T-helper 2 cell treated with Interferon-gamma antibody and Interleukin-4, amounts not matched to agents 100 ng/mL and 5 ng/mL, for 36 hours (primary cell): ENCODE data around the gene PAK1. TPM values are rescaled to one million over a fixed set of nuclear protein-coding genes. Genes with fewer than 3 reads are reported as not detected.

Source experiments
- intact Hi-C: fragments of 100-400 bp; cut with micrococcal nuclease; formaldehyde crosslinking; loops from one replicate; pipeline ENCODE4 v1.15.1; 2023
- total RNA-seq: library from RNA; stranded (reverse); gene quantifications from 2 replicates; pipeline ENCODE4 v1.2.3, GENCODE V29; 2022

Gene PAK1
- total RNA-seq, 1 donor from 2014 or later = 46.5 TPM

DNA sequence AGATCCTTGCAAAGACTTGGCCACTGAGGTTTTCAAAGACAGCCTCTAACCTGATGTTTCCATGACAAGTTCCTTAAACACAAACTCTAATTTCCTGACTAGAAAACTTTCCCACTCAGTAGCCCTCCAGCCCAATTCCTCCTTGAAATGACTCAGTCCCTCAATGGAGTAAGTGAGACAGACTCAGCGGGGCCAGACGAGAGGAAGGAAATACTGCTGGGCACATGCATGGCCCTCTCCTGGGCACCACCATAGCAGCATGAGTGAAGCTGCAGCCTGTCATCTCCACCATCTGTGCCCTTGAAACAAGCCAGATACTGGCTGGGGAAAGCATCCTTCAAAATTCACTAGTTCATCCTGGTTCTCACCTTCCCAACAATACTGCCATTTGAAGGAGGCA lies 96.2 kb downstream of the PAK1 start:
- intact Hi-C loops = no loop called here

GRCh38 chr11:77375107-77375506 lies 98.8 kb downstream of the PAK1 start:
- intact Hi-C loops = no loop called here

DNA sequence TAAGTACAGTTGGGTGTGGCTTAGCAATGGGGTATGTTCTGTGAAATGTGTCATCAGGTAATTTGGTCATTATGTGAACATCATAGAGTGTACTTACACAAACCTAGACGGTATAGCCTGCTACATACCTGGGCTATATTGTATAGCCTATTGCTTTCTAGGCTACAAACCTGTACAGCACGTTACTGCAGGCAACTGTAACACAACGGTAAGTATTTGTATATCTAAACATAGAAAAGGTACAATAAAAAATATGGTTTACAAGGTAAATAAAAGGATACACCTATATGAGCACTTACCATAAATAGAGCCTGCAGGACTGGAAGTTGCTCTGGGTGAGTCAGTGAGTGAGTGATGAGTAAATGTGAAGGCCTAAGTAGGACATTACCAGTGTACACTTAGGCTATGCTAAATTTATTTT lies 99.3 kb downstream of the PAK1 start:
- intact Hi-C loops = no loop called here

DNA sequence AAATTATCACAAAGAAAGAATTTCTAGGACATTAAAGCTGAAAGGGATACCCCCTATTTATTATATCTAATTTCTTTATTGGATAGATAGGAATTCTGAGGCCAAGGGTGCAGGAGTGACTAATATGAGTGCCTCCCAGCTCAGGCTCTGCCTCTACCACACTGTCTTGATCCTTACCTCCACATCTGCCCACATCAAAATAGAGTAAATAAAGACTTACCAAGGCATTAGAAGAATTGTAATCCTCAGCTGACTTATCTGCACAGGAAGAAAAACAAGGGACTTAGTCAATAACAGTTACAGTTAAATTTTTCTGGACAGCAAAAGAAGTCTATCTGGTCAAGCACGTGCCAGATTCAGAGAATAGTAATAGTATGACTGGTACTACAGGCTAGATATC lies 99.8 kb downstream of the PAK1 start:
- intact Hi-C loops = no loop called here

DNA sequence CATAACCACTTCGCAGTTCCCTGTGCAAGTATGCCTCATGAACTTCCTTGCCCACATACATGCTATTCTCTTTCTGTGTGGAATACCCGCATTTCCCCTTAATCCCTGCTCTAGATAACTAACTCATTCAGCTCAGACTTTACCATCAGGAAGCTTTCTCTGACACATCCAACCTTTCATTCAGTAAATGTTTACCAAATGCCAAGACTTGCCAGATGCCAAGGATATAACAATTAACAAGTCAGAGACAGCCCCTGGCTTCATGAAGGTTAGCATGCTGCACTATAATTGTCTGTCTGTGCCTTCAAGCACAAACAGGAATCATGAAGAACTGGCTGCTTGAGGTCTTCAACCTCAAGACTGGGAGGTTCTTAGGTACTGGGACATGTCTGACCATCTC lies 101.2 kb downstream of the PAK1 start:
- intact Hi-C loops = no loop called here

DNA sequence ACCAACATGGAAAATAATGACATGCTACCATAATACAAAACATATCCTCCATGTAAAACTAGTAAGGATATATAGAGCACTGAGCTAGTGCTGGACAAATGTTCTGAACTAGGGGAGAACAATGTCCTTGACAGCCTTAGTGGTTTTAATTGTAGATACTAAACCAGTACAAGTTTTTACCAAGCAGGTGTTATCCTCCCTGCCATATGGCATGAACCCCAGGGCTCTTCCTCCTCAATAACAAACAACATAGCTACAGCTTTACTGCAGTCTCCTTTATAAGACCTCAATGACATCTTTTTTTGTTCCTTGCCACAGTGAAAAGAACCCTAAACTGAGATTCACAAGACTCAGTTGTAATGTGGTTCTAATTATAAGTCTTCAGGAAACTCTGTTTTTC lies 102.2 kb downstream of the PAK1 start:
- intact Hi-C loops = no loop called here

DNA sequence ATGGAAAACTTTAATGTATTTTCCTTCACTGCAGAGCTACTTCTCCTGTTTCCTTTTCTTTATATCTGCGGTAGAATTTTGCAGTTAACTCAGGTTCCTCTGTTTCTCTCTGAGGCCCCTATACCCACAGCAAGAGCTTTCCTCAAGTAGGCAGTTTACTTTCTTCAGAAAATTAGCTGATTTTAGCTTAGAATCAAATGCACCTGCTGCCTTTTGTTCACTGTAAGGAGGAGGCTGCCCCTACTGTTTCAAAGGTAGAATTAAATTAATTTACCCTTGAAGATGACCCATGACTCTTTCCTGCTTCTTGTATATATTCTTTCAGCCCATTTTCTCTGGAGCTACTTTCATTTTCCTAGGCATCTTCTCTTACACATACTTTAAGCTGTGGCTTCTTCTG lies 103.7 kb downstream of the PAK1 start:
- intact Hi-C loops = no loop called here

DNA sequence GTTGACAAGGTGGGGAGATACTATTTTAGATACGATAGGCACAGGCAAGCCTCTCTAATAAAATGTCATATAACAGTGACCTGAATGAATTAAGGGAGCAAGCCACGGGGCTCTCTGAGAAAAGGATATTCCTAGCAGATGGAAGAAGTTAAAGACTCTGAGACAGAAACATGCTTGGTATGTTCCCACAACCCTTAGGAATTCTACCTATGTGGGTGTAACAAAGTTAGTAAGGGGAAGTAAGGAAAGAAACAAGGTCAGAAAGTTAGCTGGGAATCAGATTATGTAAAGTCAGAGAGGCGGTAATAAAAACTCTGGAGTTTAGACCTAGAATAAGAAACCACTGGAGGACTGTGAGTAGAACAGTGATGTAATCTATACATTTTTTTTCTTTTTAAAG lies 112.7 kb downstream of the PAK1 start:
- intact Hi-C loops = no loop called here

- intact Hi-C loops = no loop called here
Measured at GRCh38 chr11:77359481-77359880, 114.4 kb downstream of the PAK1 start.

DNA sequence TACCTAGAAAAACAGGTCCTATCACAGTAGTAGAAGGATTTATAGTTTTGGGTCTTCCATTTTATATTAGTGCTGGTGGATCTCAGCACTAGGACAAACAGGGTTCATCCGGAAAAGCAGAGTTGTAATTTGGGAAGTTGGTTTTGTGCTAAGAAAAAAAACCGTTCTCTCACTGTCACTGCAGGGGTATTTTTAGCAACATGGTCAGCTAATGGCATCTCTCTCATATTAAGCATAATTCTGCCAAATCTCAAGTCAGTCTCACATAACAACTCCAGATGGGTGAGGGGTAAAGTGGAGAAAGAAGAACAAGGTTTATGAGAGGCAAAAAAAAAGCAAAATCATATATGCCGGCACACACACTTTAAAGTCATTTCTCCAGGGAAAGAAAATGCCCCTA lies 120.8 kb downstream of the PAK1 start:
- intact Hi-C loops = no loop called here

GRCh38 chr11:77351281-77351886 lies 122.5 kb downstream of the PAK1 start:
- intact Hi-C loops = no loop called here

DNA sequence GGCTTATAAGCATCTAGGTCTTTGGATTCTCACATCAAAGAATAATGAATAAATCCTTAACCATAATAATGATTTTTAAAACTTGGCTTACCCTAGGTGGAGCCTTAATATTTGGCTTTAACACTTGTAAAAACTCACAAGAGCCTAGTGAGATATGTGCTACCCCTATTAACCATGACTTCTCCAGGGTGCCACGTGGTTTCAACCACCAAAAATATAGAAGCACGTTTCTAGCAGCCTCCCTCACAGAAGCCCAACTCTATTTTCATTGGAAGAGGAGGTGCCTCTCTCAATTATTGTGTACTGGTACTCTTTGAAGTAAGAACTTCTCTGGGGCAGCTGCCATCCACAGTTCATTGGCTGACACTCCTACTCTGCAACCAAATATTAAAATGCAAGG lies 125.9 kb downstream of the PAK1 start:
- intact Hi-C loops = no loop called here

- intact Hi-C loops = no loop called here
Measured at GRCh38 chr11:77346906-77347603, 126.8 kb downstream of the PAK1 start.

DNA sequence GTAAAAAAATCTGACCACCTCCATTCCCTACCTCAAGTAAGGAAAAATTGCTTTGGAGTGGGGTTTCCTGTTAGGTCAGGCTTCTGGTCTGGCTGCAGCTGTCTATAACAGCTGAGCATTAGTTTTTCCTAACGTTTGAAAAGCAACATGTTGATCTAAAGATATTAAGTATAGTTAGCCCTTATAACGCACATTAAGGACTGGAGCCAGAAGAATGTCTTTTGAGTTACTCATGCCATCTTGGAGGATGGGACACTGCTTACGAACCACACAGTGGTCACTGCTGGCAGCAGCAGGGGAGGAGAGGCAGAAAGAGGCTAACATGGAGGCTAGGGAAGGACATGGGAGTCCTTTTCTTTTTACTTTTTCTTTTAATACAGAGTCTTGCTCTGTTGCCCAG lies 128.3 kb downstream of the PAK1 start:
- intact Hi-C loops = no loop called here

- intact Hi-C loops = no loop called here
Measured at GRCh38 chr11:77340501-77340900, 133.4 kb downstream of the PAK1 start.

GRCh38 chr11:77332259-77332658 lies 141.6 kb downstream of the PAK1 start:
- intact Hi-C loops = no loop called here

GRCh38 chr11:77325159-77325558 lies 148.7 kb downstream of the PAK1 start:
- intact Hi-C loops = no loop called here

GRCh38 chr11:77324508-77324907 lies 149.4 kb downstream of the PAK1 start:
- intact Hi-C loops = no loop called here

- intact Hi-C loops = no loop called here
Measured at GRCh38 chr11:77322926-77323590, 150.8 kb downstream of the PAK1 start.

- intact Hi-C loops = no loop called here
Measured at GRCh38 chr11:77322506-77322905, 151.4 kb downstream of the PAK1 start.

DNA sequence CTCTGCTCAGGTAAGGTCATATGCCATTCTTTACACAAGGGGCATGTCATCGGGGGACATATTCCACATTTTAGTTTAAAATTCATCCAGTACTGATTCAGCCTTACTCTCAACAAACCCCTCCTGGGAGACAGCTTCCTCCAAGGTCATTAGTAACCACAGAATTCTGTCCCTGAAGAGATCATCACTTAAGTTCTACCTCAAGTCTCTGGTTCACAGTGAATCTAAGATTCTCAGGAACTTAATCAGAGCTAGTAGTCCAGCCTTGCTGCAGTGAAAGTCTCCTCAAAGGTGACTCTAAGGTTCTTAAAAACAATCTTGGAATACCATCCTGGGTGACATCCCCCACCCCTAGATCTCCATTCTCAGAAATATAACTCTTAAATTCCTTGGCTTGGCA lies 153.5 kb downstream of the PAK1 start:
- intact Hi-C loops = no loop called here

GRCh38 chr11:77318600-77318999 lies 155.3 kb downstream of the PAK1 start:
- intact Hi-C loops = no loop called here
